Lung (tissue), 13 donors: ENCODE measurements around the gene RCOR2. TPM values are rescaled to one million over a fixed set of nuclear protein-coding genes. Genes with fewer than 3 reads are reported as not detected.
"Not testable (repeated sequence)": the region's sequence is repeated elsewhere in the genome, so short reads cannot be mapped to it uniquely, and the experiment has no call there.

Experiments
- ATAC-seq: fragments of 200-7000 bp; cut with Tn5 transposase; one replicate; pipeline ENCODE4 v1.9.1; 2020; ENCODE audit warnings: moderate number of reproducible peaks; ENCODE audit not compliant: insufficient read depth, low FRiP score
- DNase-seq, 3 donors: peaks; one replicate each; pipeline ENCODE4 v3.0.0-alpha.2; 2013 to 2017
- H3K27ac ChIP-seq, 2 donors: one replicate each; pipeline ENCODE4 v1.5.1; 2013; ENCODE audit warnings: mild to moderate bottlenecking in 2 of 2, moderate library complexity in 2 of 2, control low read depth in 1 of 2, inconsistent platforms in 1 of 2, low read depth in 1 of 2, low read length in 1 of 2
- H3K27me3 ChIP-seq, 3 donors: one replicate each; pipeline ENCODE4 v1.5.1; 2013; ENCODE audit warnings: low read length in 2 of 3; ENCODE audit not compliant: control insufficient read depth in 3 of 3, insufficient read depth in 3 of 3
- H3K36me3 ChIP-seq, 4 donors: one replicate each; pipeline ENCODE4 v1.5.1; 2013; ENCODE audit warnings: low read length in 4 of 4, mild to moderate bottlenecking in 1 of 4, moderate library complexity in 1 of 4; ENCODE audit not compliant: control insufficient read depth in 4 of 4, insufficient read depth in 4 of 4
- H3K4me1 ChIP-seq, 5 donors: one replicate each; pipeline ENCODE4 v1.5.1; 2013; ENCODE audit warnings: low read length in 5 of 5, mild to moderate bottlenecking in 2 of 5, moderate library complexity in 1 of 5; ENCODE audit not compliant: control insufficient read depth in 5 of 5, insufficient read depth in 5 of 5
- H3K4me3 ChIP-seq: one replicate; pipeline ENCODE4 v1.5.1; 2013; ENCODE audit warnings: mild to moderate bottlenecking, control low read depth, moderate library complexity
- H3K9ac ChIP-seq, 2 donors: one replicate each; pipeline ENCODE4 v1.5.1; 2013; ENCODE audit warnings: low read length in 2 of 2, control low read depth in 1 of 2; ENCODE audit not compliant: insufficient read depth in 1 of 2
- H3K9me3 ChIP-seq, 4 donors: one replicate each; pipeline ENCODE4 v1.5.1; 2013; ENCODE audit warnings: low read length in 3 of 4, mild to moderate bottlenecking in 1 of 4, moderate library complexity in 1 of 4; ENCODE audit not compliant: control insufficient read depth in 4 of 4, insufficient read depth in 3 of 4
- WGBS, 2 donors: extraction: QIAGEN DNeasy Blood & Tissue Kit; methylation state at CpG; one replicate each; pipeline ENCODE4 v1.1.7; 2013; 5-methylcytosine and 5-hydroxymethylcytosine counted together
- polyA plus RNA-seq, 2 donors: library from polyadenylated mRNA; stranded (reverse); fragments of 200-250 nt; gene quantifications; one replicate each; pipeline ENCODE4 v1.2.1, GENCODE V29; 2013
- small RNA-seq: library from RNA; depleted of rRNA; stranded (forward); fragments of <200 nt; gene quantifications from one replicate; pipeline ENCODE3, GENCODE V24; 2014; ENCODE audit warnings: low replicate concordance
- total RNA-seq, 2 donors: library from RNA; depleted of rRNA in 1 of 2; stranded (reverse); fragments of >200 nt in 1 of 2; gene quantifications; one replicate each; pipeline ENCODE4 v1.2.1, GENCODE V29; 2014 to 2021
- TF ChIP-seq, protein P1 (sequence below): IDR thresholded peaks from 2 replicates; pipeline ENCODE4 v1.5.1; 2012; ENCODE audit warnings: mild to moderate bottlenecking; ENCODE audit errors: control extremely low read depth, extremely low read depth
- donor health status: control.
- donor health status: control.
- donor health status: Bipolar disorder and iron deficiency.
- donor health status: healthy.
- donor health status: DM: yes; HTN: yes; CAD: no.

Gene RCOR2
- total and polyA plus RNA-seq, 4 donors, result 0.16 to 1.6 (median 0.87) TPM

GRCh38 chr11:63867511-63867910, 49.5 kb downstream of the RCOR2 start:
- TF ChIP-seq, protein P1, sequence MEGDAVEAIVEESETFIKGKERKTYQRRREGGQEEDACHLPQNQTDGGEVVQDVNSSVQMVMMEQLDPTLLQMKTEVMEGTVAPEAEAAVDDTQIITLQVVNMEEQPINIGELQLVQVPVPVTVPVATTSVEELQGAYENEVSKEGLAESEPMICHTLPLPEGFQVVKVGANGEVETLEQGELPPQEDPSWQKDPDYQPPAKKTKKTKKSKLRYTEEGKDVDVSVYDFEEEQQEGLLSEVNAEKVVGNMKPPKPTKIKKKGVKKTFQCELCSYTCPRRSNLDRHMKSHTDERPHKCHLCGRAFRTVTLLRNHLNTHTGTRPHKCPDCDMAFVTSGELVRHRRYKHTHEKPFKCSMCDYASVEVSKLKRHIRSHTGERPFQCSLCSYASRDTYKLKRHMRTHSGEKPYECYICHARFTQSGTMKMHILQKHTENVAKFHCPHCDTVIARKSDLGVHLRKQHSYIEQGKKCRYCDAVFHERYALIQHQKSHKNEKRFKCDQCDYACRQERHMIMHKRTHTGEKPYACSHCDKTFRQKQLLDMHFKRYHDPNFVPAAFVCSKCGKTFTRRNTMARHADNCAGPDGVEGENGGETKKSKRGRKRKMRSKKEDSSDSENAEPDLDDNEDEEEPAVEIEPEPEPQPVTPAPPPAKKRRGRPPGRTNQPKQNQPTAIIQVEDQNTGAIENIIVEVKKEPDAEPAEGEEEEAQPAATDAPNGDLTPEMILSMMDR, result no peak
- Histone ChIP-seq H3K4me1 (peaks cover 21 to 32% (median 28%) of the 10 kb centered on the region in 5 donors), H3K4me3 (no peak overlapping the region), H3K27me3 (no peaks in the 10 kb centered on the region), H3K27ac (no peak overlapping the region), H3K9me3 (no peaks in the 10 kb centered on the region), H3K9ac (no peak overlapping the region), H3K36me3 (peaks cover 0 to 3% (median 1%) of the 10 kb centered on the region in 4 donors)
- no peak for ATAC-seq
- 72 to 79% methylated on average over 4 of the region's 4 CpGs for WGBS, 2 donors
- no peak for DNase-seq

DNA sequence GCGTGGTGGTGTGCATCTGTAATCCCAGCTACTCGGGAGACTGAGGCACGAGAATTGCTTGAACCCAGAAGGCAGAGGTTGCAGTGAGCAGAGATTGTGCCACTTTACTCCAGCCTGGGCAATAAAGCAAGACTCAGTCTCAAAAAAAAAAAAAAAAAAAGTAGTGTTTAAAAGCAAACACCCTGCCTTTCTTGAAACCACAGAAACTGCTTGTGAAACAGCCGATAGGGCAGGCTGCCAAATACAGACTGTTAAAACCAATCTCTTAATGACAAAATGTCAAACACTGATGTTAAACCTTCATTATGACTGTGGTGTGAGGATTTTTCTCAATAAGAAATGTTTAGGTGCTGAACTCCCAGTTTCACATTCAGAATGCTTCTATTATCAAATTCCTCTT, 50.8 kb downstream of the RCOR2 start:
- TF ChIP-seq, protein P1, result no peak
- H3K9ac ChIP-seq, result no peak overlapping the region
- H3K36me3 ChIP-seq, result peaks cover 0 to 5% (median 1%) of the 10 kb centered on the region in 4 donors
- peak; percentile 64 to 87 (median 72) for DNase-seq
- no peak overlapping the region for H3K4me3 ChIP-seq
- WGBS, 2 donors, result 16 to 30% methylated on average over 4 of the region's 4 CpGs
- no peaks in the 10 kb centered on the region for H3K9me3 ChIP-seq
- H3K4me1 ChIP-seq, result peaks cover 16 to 28% (median 24%) of the 10 kb centered on the region in 5 donors
- peak; percentile 59 for ATAC-seq
- H3K27ac ChIP-seq, result no peak overlapping the region
- no peaks in the 10 kb centered on the region for H3K27me3 ChIP-seq

DNA sequence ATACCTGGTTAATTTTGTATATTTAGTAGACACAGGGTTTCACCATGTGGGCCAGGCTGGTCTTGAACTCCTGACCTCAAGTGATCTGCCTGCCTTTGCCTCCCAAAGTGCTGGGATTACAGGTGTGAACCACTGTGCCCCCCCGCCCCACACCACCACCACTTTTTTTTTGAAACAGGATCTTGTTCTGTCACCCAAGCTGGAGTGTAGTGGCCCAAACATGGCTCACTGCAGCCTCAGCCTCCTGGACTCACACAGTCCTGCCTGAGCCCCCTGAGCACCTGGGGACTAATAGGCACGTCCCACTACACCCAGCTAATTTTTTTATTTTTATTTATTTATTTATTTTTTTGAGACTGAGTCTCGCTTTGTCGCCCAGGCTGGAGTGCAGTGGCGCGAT, 53.3 kb downstream of the RCOR2 start:
- H3K9me3 ChIP-seq, H3K4me3 ChIP-seq, H3K9ac ChIP-seq, H3K27me3 ChIP-seq, H3K36me3 ChIP-seq, DNase-seq, ATAC-seq, H3K27ac ChIP-seq: not testable (repeated sequence)
- peaks cover 6 to 19% (median 16%) of the 10 kb centered on the region in 5 donors for H3K4me1 ChIP-seq
- 95 to 96% methylated on average over 6 of the region's 6 CpGs for WGBS, 2 donors

- peaks cover 6 to 19% (median 16%) of the 10 kb centered on the region in 5 donors for H3K4me1 ChIP-seq
- no peaks in the 10 kb centered on the region for H3K9me3 ChIP-seq
- no peak overlapping the region for H3K9ac ChIP-seq
- no peak overlapping the region for H3K4me3 ChIP-seq
- 9 to 13% methylated on average over 4 of the region's 4 CpGs for WGBS, 2 donors
- H3K27me3 ChIP-seq, result no peaks in the 10 kb centered on the region
- DNase-seq (no peak), ATAC-seq (no peak)
- H3K36me3 ChIP-seq, result peaks cover 0 to 5% (median 0%) of the 10 kb centered on the region in 4 donors
- peak overlapping the region in 1 of 2 donors; percentile 7 for H3K27ac ChIP-seq
- TF ChIP-seq, protein P1, result no peak
These were observed 54.0 kb downstream of the RCOR2 start for GRCh38 chr11:63862923-63863322.

Small RNAs within 50 kb of the gene (small RNA-seq; reads per million reads assigned to genes)
- gene RNU6-1306P, result not detected

Other genes with a start within 250 kb of the RCOR2 start
- 10 to 100 TPM; 50.7 to 79.5 TPM for gene ATL3, start 245.8 kb downstream of the RCOR2 start, total RNA-seq
- gene ATL3, start 245.8 kb downstream of the RCOR2 start, polyA plus RNA-seq, result 10 to 100 TPM; 13.6 to 16.7 TPM
- gene RTN3, start 235.7 kb downstream of the RCOR2 start, total RNA-seq, result 100 to 1,000 TPM in 1 of 2 donors, 10 to 100 TPM in 1; 82.1 to 102 TPM
- gene RTN3, start 235.7 kb downstream of the RCOR2 start, polyA plus RNA-seq, result 10 to 100 TPM; 87.0 to 98.2 TPM
- gene ZFTA, start 148.4 kb downstream of the RCOR2 start, total RNA-seq, result 10 to 100 TPM in 1 of 2 donors, 1 to 10 TPM in 1; 8.7 to 21.8 TPM
- gene ZFTA, start 148.4 kb downstream of the RCOR2 start, polyA plus RNA-seq, result 1 to 10 TPM; 4.1 to 4.6 TPM
- 10 to 100 TPM; 12.7 to 15.6 TPM for gene SPINDOC, start 103.7 kb downstream of the RCOR2 start, total RNA-seq
- gene SPINDOC, start 103.7 kb downstream of the RCOR2 start, polyA plus RNA-seq, result 10 to 100 TPM in 1 of 2 donors, 1 to 10 TPM in 1; 9.9 to 23.9 TPM
- 10 to 100 TPM; 35.3 to 42.9 TPM for gene MARK2, start 78.1 kb downstream of the RCOR2 start, total RNA-seq
- gene MARK2, start 78.1 kb downstream of the RCOR2 start, polyA plus RNA-seq, result 10 to 100 TPM; 15.5 to 29.2 TPM
- gene NAA40, start 21.8 kb upstream of the RCOR2 start, total RNA-seq, result 10 to 100 TPM; 18.1 to 20.5 TPM
- 1 to 10 TPM; 9.2 to 9.6 TPM for gene NAA40, start 21.8 kb upstream of the RCOR2 start, polyA plus RNA-seq
- 100 to 1,000 TPM; 149 to 362 TPM for gene COX8A, start 57.5 kb upstream of the RCOR2 start, total RNA-seq
- 100 to 1,000 TPM; 666 to 779 TPM for gene COX8A, start 57.5 kb upstream of the RCOR2 start, polyA plus RNA-seq
- gene OTUB1, start 69.3 kb upstream of the RCOR2 start, total RNA-seq, result 10 to 100 TPM; 40.8 to 72.2 TPM
- 10 to 100 TPM; 72.5 to 95.2 TPM for gene OTUB1, start 69.3 kb upstream of the RCOR2 start, polyA plus RNA-seq
- under 1 TPM; 0.18 to 0.34 TPM for gene FLRT1, start 118.8 kb upstream of the RCOR2 start, total RNA-seq
- gene FLRT1, start 118.8 kb upstream of the RCOR2 start, polyA plus RNA-seq, result under 1 TPM; 0.02 to 0.06 TPM
- gene MACROD1, start 248.9 kb upstream of the RCOR2 start, total RNA-seq, result 10 to 100 TPM; 13.6 to 24.5 TPM
- 10 to 100 TPM in 1 of 2 donors, 1 to 10 TPM in 1; 9.9 to 70.0 TPM for gene MACROD1, start 248.9 kb upstream of the RCOR2 start, polyA plus RNA-seq